Nephron (organoid): ENCODE measurements around the gene MGAT3.

Experiments
- H3K27ac Mint-ChIP-seq, 3 experiments: 2 replicates each; pipeline ENCODE4 v1.8.0; 2020; ENCODE audit warnings: mixed read lengths in 3 of 3, mild to moderate bottlenecking in 2 of 3, moderate library complexity in 1 of 3
- H3K27me3 Mint-ChIP-seq: 2 replicates; pipeline ENCODE4 v1.8.0; 2021; ENCODE audit warnings: low read depth, mild to moderate bottlenecking, moderate library complexity, mixed read lengths
- H3K36me3 Mint-ChIP-seq: 2 replicates; pipeline ENCODE4 v1.8.0; 2020; ENCODE audit warnings: low read depth, mixed read lengths
- H3K4me1 Mint-ChIP-seq: 2 replicates; pipeline ENCODE4 v1.8.0; 2020; ENCODE audit warnings: mixed read lengths
- H3K4me3 Mint-ChIP-seq, 3 experiments: 2 replicates each; pipeline ENCODE4 v1.8.0; 2020; ENCODE audit warnings: mild to moderate bottlenecking in 3 of 3, mixed read lengths in 3 of 3, moderate library complexity in 2 of 3
- H3K9me3 Mint-ChIP-seq: 2 replicates; pipeline ENCODE4 v1.8.0; 2020; ENCODE audit warnings: mixed read lengths
- TF ChIP-seq, protein P1 (sequence below), 3 experiments: fragments of 200-600 bp; sonication (generic); IDR thresholded peaks; one replicate each; pipeline ENCODE4 v1.5.0; 2021; ENCODE audit warnings: antibody characterized with exemption in 3 of 3; ENCODE audit not compliant: unreplicated experiment in 3 of 3

The MGAT3 gene

DNA sequence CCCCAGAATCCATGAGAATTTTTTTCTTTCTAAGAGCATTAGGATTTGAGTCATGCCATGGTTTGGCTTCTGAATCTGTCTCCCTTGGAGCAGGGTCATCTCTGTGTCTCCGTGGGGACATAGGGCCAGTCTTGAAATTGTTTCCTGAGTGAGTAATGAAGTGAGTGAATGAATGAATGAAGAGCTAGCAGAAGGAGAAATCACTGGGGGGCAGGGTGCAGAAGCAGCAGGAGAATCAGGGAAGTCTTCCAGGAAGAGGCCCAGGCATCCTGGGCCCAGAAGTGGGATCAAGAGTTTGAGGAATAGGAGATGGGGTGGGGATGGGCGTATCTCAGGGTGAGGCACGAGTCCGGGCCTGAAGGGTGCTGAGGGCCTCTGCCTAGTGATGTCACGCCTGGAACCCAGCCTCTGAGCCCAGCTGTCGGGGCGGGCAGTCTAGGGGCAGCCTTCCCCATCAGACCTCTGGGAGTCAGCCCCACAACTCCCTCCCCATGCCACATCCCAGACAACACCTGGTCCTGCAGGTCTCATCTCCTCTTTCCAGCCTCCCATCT is 12.5 kb upstream of the MGAT3 start:
- H3K9me3 Mint-ChIP-seq: no peaks in the 10 kb centered on the region
- peak overlapping the region in 2 of 3 experiments; percentile 8 to 69 for H3K27ac Mint-ChIP-seq
- no peak overlapping the region for H3K4me3 Mint-ChIP-seq
- TF ChIP-seq, protein P1, sequence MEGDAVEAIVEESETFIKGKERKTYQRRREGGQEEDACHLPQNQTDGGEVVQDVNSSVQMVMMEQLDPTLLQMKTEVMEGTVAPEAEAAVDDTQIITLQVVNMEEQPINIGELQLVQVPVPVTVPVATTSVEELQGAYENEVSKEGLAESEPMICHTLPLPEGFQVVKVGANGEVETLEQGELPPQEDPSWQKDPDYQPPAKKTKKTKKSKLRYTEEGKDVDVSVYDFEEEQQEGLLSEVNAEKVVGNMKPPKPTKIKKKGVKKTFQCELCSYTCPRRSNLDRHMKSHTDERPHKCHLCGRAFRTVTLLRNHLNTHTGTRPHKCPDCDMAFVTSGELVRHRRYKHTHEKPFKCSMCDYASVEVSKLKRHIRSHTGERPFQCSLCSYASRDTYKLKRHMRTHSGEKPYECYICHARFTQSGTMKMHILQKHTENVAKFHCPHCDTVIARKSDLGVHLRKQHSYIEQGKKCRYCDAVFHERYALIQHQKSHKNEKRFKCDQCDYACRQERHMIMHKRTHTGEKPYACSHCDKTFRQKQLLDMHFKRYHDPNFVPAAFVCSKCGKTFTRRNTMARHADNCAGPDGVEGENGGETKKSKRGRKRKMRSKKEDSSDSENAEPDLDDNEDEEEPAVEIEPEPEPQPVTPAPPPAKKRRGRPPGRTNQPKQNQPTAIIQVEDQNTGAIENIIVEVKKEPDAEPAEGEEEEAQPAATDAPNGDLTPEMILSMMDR (IDR thresholded peaks at IDR 0.05; ENCODE audit: unreplicated experiment in 3 of 3): no peak
- H3K36me3 Mint-ChIP-seq: no peaks in the 10 kb centered on the region
- H3K27me3 Mint-ChIP-seq: peaks cover 2% of the 10 kb centered on the region
- peaks cover 14% of the 10 kb centered on the region for H3K4me1 Mint-ChIP-seq

- Mint-ChIP-seq H3K4me1 (peaks cover 14% of the 10 kb centered on the region), H3K9me3 (no peaks in the 10 kb centered on the region), H3K27ac (no peak overlapping the region), H3K4me3 (no peak overlapping the region), H3K27me3 (peaks cover 4% of the 10 kb centered on the region), H3K36me3 (no peaks in the 10 kb centered on the region)
- TF ChIP-seq, protein P1 (IDR thresholded peaks at IDR 0.05; ENCODE audit: unreplicated experiment in 3 of 3): no peak
Measured at GRCh38 chr22:39444937-39445465, 11.8 kb upstream of the MGAT3 start.

- H3K27me3 Mint-ChIP-seq: peaks cover 5% of the 10 kb centered on the region
- H3K27ac Mint-ChIP-seq: no peak overlapping the region
- no peak overlapping the region for H3K4me3 Mint-ChIP-seq
- H3K4me1 Mint-ChIP-seq: peaks cover 14% of the 10 kb centered on the region
- no peaks in the 10 kb centered on the region for H3K9me3 Mint-ChIP-seq
- TF ChIP-seq, protein P1 (IDR thresholded peaks at IDR 0.05; ENCODE audit: unreplicated experiment in 3 of 3): no peak
- H3K36me3 Mint-ChIP-seq: no peaks in the 10 kb centered on the region
Measured at GRCh38 chr22:39445678-39446077, 11.1 kb upstream of the MGAT3 start.

DNA sequence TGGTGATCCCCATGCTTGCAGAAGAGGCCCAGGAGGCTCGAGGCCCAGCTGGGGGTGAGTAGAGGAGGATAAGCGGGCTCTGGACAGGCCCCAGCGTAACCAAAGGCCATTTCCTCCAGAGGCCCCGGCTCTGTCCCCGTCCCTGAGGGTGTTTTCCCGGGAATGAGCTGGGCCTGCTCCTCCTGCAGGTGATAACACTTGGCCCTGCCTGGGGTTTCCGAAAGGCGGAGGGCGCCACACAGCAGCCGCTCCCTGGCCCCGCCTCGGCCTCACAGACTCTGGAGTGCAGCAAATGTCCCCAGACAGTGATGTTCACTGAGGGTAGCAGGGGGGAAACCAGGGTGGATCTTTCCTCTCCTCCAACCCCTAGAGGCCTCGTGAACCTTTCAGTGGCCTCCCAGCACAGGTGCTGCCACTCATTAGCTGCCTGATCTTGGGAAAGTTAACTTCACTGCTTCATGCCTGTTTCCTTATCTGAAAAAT is 10.5 kb upstream of the MGAT3 start:
- Mint-ChIP-seq H3K9me3 (no peaks in the 10 kb centered on the region), H3K27me3 (peaks cover 5% of the 10 kb centered on the region), H3K4me1 (peaks cover 14% of the 10 kb centered on the region), H3K36me3 (no peaks in the 10 kb centered on the region), H3K27ac (no peak overlapping the region), H3K4me3 (no peak overlapping the region)
- TF ChIP-seq, protein P1 (IDR thresholded peaks at IDR 0.05; ENCODE audit: unreplicated experiment in 3 of 3): no peak

GRCh38 chr22:39448205-39449054 is 8.4 kb upstream of the MGAT3 start:
- H3K27ac Mint-ChIP-seq: peak overlapping the region in 2 of 3 experiments; percentile 44 to 71

More at GRCh38 chr22:39448205-39449054, 8.4 kb upstream of the MGAT3 start:
- Mint-ChIP-seq H3K36me3 (no peaks in the 10 kb centered on the region), H3K4me3 (no peak overlapping the region), H3K27me3 (peaks cover 5% of the 10 kb centered on the region), H3K4me1 (peaks cover 24% of the 10 kb centered on the region), H3K9me3 (no peaks in the 10 kb centered on the region)
- TF ChIP-seq, protein P1 (IDR thresholded peaks at IDR 0.05; ENCODE audit: unreplicated experiment in 3 of 3): no peak
